Nephron progenitor cell (in vitro differentiated cells): ENCODE data around the gene FGF21.
A peak's percentile ranks its signal among the peaks of the same experiment; 100 is the strongest.

Experiments used
- DNase-seq: peaks from one replicate; pipeline ENCODE4 v3.0.0; 2021
- H3K27ac Mint-ChIP-seq: 2 replicates; pipeline ENCODE4 v1.8.0; 2021; ENCODE audit warnings: mild to moderate bottlenecking, moderate library complexity, mixed read lengths
- H3K27me3 Mint-ChIP-seq: 2 replicates; pipeline ENCODE4 v1.8.0; 2021; ENCODE audit warnings: mild to moderate bottlenecking, low read depth, mixed read lengths; ENCODE audit not compliant: poor library complexity
- H3K36me3 Mint-ChIP-seq: 2 replicates; pipeline ENCODE4 v1.8.0; 2021; ENCODE audit warnings: low read depth, mixed read lengths
- H3K4me1 Mint-ChIP-seq: 2 replicates; pipeline ENCODE4 v1.8.0; 2021; ENCODE audit warnings: mixed read lengths
- H3K4me3 Mint-ChIP-seq: 2 replicates; pipeline ENCODE4 v1.8.0; 2021; ENCODE audit warnings: mild to moderate bottlenecking, moderate library complexity, mixed read lengths
- H3K9me3 Mint-ChIP-seq: 2 replicates; pipeline ENCODE4 v1.8.0; 2021; ENCODE audit warnings: mild to moderate bottlenecking, moderate library complexity, mixed read lengths
- TF ChIP-seq, protein P1 (sequence below): fragments of 200-600 bp; sonication (generic); IDR thresholded peaks from 2 replicates; pipeline ENCODE4 v1.5.0; 2021; ENCODE audit warnings: antibody characterized with exemption

FGF21 gene

GRCh38 chr19:48742096-48742495, 13.2 kb upstream of the FGF21 start:
- TF ChIP-seq, protein P1, sequence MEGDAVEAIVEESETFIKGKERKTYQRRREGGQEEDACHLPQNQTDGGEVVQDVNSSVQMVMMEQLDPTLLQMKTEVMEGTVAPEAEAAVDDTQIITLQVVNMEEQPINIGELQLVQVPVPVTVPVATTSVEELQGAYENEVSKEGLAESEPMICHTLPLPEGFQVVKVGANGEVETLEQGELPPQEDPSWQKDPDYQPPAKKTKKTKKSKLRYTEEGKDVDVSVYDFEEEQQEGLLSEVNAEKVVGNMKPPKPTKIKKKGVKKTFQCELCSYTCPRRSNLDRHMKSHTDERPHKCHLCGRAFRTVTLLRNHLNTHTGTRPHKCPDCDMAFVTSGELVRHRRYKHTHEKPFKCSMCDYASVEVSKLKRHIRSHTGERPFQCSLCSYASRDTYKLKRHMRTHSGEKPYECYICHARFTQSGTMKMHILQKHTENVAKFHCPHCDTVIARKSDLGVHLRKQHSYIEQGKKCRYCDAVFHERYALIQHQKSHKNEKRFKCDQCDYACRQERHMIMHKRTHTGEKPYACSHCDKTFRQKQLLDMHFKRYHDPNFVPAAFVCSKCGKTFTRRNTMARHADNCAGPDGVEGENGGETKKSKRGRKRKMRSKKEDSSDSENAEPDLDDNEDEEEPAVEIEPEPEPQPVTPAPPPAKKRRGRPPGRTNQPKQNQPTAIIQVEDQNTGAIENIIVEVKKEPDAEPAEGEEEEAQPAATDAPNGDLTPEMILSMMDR, result no peak
- no peak for DNase-seq
- H3K27me3 Mint-ChIP-seq, result peaks cover 36% of the 10 kb centered on the region
- H3K36me3 Mint-ChIP-seq, result no peaks in the 10 kb centered on the region
- H3K4me3 Mint-ChIP-seq, result no peak overlapping the region
- H3K4me1 Mint-ChIP-seq, result peaks cover 32% of the 10 kb centered on the region
- H3K27ac Mint-ChIP-seq, result no peak overlapping the region
- H3K9me3 Mint-ChIP-seq, result peaks cover 13% of the 10 kb centered on the region

DNA sequence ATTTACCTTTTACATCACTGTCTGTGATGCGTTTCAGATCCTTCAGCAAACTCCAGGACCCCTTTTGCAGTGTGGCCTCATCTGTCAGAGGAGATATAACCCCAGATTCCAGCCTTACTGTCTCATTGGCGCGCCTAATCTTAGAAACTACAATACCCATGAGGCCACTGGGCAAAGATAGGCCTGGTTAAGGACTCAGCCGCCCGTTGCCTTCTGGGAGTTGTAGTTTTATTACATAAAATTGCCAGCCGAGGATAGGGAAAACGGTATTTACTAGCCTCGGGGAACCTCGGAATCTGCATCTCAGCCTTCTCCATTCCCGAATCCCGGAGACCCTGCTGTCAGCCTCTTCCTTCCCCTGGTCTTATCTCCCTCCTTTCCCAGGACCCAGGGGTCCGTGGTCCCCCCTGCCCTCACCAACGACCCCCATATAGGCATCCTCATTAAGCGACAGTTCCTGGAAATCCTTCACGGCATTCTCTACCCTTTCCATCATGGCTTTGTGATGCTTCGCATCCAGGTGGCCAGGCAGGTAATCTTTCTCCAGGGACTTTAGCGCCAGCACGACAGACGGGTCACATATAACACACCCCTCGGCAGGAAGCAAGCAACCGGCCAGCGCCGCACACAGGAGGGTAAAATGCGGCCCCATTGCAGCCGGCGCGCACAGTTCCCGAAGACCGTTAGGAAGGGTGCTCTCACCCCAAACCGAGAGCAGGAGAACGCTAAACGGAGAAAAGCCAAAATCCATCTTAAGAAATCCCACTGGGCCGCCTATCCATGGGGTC, 9.9 kb upstream of the FGF21 start:
- Mint-ChIP-seq H3K27ac (no peak overlapping the region), H3K4me1 (peaks cover 24% of the 10 kb centered on the region), H3K36me3 (no peaks in the 10 kb centered on the region), H3K4me3 (no peak overlapping the region), H3K27me3 (peaks cover 27% of the 10 kb centered on the region), H3K9me3 (peaks cover 13% of the 10 kb centered on the region)
- TF ChIP-seq, protein P1, result no peak
- peak; percentile 56 for DNase-seq

- no peak for DNase-seq
- Mint-ChIP-seq H3K4me3 (no peak overlapping the region), H3K27me3 (peaks cover 25% of the 10 kb centered on the region), H3K4me1 (peaks cover 23% of the 10 kb centered on the region), H3K9me3 (peaks cover 13% of the 10 kb centered on the region), H3K27ac (no peak overlapping the region), H3K36me3 (no peaks in the 10 kb centered on the region)
- TF ChIP-seq, protein P1, result no peak
Observed at GRCh38 chr19:48746110-48746509, 9.2 kb upstream of the FGF21 start.

GRCh38 chr19:48746738-48747575, 8.4 kb upstream of the FGF21 start, which contains the start of gene IZUMO1:
TSS of gene IZUMO1 (minus strand) at chr19:48746909. CDS start at chr19:48745859, 1,050 bp downstream.
- peak within 1 kb of the TSS; percentile 76 for H3K4me3 Mint-ChIP-seq
- H3K27ac Mint-ChIP-seq, result no peak within 1 kb of the TSS
- peak; percentile 88 for DNase-seq
- H3K9me3 Mint-ChIP-seq, result peaks cover 13% of the 10 kb centered on the region
- H3K4me1 Mint-ChIP-seq, result peaks cover 19% of the 10 kb centered on the region
- peaks cover 26% of the 10 kb centered on the region for H3K27me3 Mint-ChIP-seq
- TF ChIP-seq, protein P1, result no peak
- no peaks in the 10 kb centered on the region for H3K36me3 Mint-ChIP-seq

- no peak overlapping the region for H3K4me3 Mint-ChIP-seq
- peaks cover 13% of the 10 kb centered on the region for H3K9me3 Mint-ChIP-seq
- H3K4me1 Mint-ChIP-seq, result peaks cover 37% of the 10 kb centered on the region
- H3K27me3 Mint-ChIP-seq, result peaks cover 45% of the 10 kb centered on the region
- no peaks in the 10 kb centered on the region for H3K36me3 Mint-ChIP-seq
- TF ChIP-seq, protein P1, result no peak
- no peak for DNase-seq
- no peak overlapping the region for H3K27ac Mint-ChIP-seq
Observed at GRCh38 chr19:48749571-48750198, 5.6 kb upstream of the FGF21 start.
